Fibroblast of pulmonary artery (primary cell): ENCODE results near the gene SPG11.
A peak's percentile ranks its signal among the peaks of the same experiment; 100 is the strongest.

Experiments
- DNase-seq: peaks from one replicate; pipeline ENCODE4 v3.0.0-alpha.2; 2010; ENCODE audit warnings: low read depth
- H3K4me3 ChIP-seq: replicated peaks from 2 replicates; pipeline ENCODE4 v1.5.1; 2011; ENCODE audit warnings: low read depth, mild to moderate bottlenecking, control low read depth, low read length, moderate library complexity
- CTCF ChIP-seq: IDR thresholded peaks from 2 replicates; pipeline ENCODE4 v1.5.1; 2011; ENCODE audit warnings: mild to moderate bottlenecking, control low read depth, low read length, inconsistent platforms; ENCODE audit errors: missing control alignments

The SPG11 gene

GRCh38 chr15:44527241-44527640 is 136.2 kb downstream of the SPG11 start:
- TF ChIP-seq CTCF = no peak
- H3K4me3 ChIP-seq = no peak overlapping the region
- DNase-seq = no peak

GRCh38 chr15:44525018-44525417 is 138.4 kb downstream of the SPG11 start:
- TF ChIP-seq CTCF = no peak
- DNase-seq = no peak
- H3K4me3 ChIP-seq = no peak overlapping the region

DNA sequence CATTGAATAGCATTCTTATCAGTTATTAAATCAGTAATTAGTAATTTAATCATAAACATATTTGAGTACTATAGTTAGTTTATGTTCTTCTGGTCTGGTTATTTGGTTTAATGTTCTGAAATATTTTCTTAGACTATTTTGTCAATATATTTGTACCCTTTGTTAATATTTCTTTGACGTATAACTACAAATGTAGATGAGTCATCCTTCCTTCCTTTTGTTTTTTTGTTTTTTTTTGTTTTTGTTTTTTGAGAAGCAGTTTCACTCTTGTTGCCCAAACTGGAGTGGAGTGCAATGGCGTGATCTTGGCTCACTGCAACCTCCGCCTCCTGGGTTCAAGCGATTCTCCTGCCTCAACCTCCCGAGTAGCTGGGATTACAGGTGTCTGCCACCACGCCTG is 143.9 kb downstream of the SPG11 start:
- no peak for TF ChIP-seq CTCF
- no peak overlapping the region for H3K4me3 ChIP-seq
- DNase-seq = peak; percentile 22

GRCh38 chr15:44516436-44516835 is 147.0 kb downstream of the SPG11 start:
- TF ChIP-seq CTCF = no peak
- no peak for DNase-seq
- no peak overlapping the region for H3K4me3 ChIP-seq
